Measurements from ENCODE around the gene CA12. TPM values are rescaled to one million over a fixed set of nuclear protein-coding genes. Genes with fewer than 3 reads are reported as not detected.

Gene CA12
- total and polyA plus RNA-seq, 9 of the 15 experiments (the other 6 are each of a cell fraction or from before 2014, with no cell fraction given), result 0.01 to 0.78 (median 0.15) TPM; not detected in 1

DNA sequence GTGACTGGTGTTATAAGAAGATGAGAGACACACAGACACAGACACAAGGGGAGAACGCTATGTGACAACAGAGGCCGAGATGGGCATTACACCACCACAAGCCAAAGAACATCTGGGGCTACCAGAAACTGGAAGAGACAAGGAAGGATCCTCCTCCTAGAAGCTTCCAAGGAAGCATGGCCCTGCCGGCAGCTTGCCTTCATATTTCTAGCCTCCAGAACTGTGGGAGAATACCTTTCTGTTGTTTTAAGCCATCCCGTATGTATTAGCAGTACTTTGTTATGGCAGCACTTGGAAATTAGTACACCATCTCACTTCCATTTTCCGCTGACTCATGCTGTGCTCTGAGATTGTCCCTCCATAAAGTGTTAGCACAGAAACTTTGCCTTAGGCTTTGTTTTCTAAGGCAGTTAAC, 38.7 kb upstream of the CA12 start (continued):
- TF ChIP-seq ZBTB40 (IDR thresholded peaks at IDR 0.05) (no peak), ZBTB40 (CRISPR knock-in tag; IDR thresholded peaks at IDR 0.05) (no peak), ATF1 (CRISPR knock-in tag; IDR thresholded peaks at IDR 0.05) (no peak), ATF1 (tag; IDR thresholded peaks at IDR 0.05) (no peak; the same call in 1 of the 2 replicates), MTA3 (IDR thresholded peaks at IDR 0.05; ENCODE audit: borderline replicate concordance) (0 out of 2 replicates have a peak, but pooled peaks have one; percentile 52), SREBF2 (CRISPR knock-in tag; IDR thresholded peaks at IDR 0.05) (no peak), NR1H2 (CRISPR knock-in tag; IDR thresholded peaks at IDR 0.05) (no peak), CREM (IDR thresholded peaks at IDR 0.05; ENCODE audit: low read depth) (0 out of 2 replicates have a peak, but pooled peaks have one; percentile 7), RAD21 (CRISPR knock-in tag; conservative IDR thresholded peaks at IDR 0.05 in 1 of 2, IDR thresholded peaks at IDR 0.05 in 1 of 2) (peak; percentile 17 to 29; a peak in 1 of 4 replicates), ZNF644 (tag; IDR thresholded peaks at IDR 0.05; ENCODE audit: low read depth) (0 out of 2 replicates have a peak, but pooled peaks have one; percentile 24), NFIC (IDR thresholded peaks at IDR 0.05) (peak; percentile 6; the same call in 1 of the 2 replicates), SMAD4 (CRISPR knock-in tag; conservative IDR thresholded peaks at IDR 0.05) (peak; percentile 34; the same call in 1 of the 2 replicates), ZNF583 (CRISPR knock-in tag; IDR thresholded peaks at IDR 0.05) (0 out of 2 replicates have a peak, but pooled peaks have one; percentile 25), POLR3G (IDR thresholded peaks at IDR 0.05; ENCODE audit: extremely low read depth, insufficient read length, insufficient replicate concordance) (no peak), HDGF (IDR thresholded peaks at IDR 0.05) (0 out of 2 replicates have a peak, but pooled peaks have one; percentile 6), TCF7L2 (IDR thresholded peaks at IDR 0.05; ENCODE audit: low read depth, low read length) (no peak), DEAF1 (CRISPR knock-in tag; IDR thresholded peaks at IDR 0.05) (peak; percentile 23; the same call in 1 of the 2 replicates), PPARD (CRISPR knock-in tag; IDR thresholded peaks at IDR 0.05) (no peak)
- TF ChIP-seq, protein P1, sequence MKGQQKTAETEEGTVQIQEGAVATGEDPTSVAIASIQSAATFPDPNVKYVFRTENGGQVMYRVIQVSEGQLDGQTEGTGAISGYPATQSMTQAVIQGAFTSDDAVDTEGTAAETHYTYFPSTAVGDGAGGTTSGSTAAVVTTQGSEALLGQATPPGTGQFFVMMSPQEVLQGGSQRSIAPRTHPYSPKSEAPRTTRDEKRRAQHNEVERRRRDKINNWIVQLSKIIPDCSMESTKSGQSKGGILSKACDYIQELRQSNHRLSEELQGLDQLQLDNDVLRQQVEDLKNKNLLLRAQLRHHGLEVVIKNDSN (CRISPR knock-in tag; IDR thresholded peaks at IDR 0.05), result no peak
